ENCODE results near the gene DTYMK.

Gene DTYMK

DNA sequence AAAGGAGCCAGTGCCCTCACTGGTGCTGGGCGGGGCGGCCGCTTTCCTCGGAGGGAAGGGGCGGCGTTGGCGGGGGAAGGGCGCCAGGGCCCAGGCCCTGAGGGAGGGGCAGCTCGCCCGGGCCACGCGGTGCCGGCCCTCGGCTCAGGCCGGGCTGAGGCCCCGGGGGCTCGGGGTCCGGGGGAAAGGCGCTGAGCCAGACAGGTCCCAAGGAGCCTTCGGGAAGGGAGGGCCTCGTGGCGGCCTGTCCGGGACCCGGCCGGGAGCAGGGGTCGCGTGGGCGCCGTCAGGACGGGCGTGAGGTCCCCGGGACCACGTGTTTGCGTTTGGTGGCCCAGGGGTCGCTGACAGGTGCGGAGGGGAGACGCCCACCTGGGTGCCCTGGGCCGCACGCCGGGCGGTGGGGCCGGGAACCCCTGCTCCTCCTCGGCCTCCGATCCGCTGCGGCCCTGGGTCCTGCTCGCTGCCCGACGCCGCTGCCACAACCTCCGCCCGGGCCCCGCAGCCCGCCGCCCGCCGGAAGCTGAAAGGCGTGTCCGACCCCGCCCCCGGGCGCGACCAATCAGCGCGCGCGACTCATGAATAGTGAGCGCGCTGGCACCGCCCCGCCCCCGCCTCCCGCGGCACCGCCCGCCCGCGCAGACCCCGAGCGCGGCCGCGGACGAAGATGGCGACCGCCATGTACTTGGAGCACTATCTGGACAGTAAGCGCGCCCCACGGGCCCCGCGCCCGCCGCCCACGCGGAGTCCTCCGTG, 15.0 kb upstream of the DTYMK start, which contains the start of gene ING5 (continued):
- peak; percentile 75; the same call in 1 of the 2 replicates for TF ChIP-seq KLF8 (tag by site-specific recombination; IDR thresholded peaks at IDR 0.05)
- TF ChIP-seq, protein P1, sequence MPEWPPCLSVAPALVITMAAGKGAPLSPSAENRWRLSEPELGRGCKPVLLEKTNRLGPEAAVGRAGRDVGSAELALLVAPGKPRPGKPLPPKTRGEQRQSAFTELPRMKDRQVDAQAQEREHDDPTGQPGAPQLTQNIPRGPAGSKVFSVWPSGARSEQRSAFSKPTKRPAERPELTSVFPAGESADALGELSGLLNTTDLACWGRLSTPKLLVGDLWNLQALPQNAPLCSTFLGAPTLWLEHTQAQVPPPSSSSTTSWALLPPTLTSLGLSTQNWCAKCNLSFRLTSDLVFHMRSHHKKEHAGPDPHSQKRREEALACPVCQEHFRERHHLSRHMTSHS (tag by site-specific recombination; IDR thresholded peaks at IDR 0.05) = no peak
- TF ChIP-seq ZFHX2 (tag by site-specific recombination; conservative IDR thresholded peaks at IDR 0.05) = peak; percentile 78
- peak; percentile 29; the same call in 1 of the 2 replicates for TF ChIP-seq SP7 (tag by site-specific recombination; IDR thresholded peaks at IDR 0.05)
- TF ChIP-seq ZNF169 (tag by site-specific recombination; IDR thresholded peaks at IDR 0.05) = no peak
- peak; percentile 77; the same call in 1 of the 2 replicates for TF ChIP-seq KLF17 (tag by site-specific recombination; IDR thresholded peaks at IDR 0.05)
- peak; percentile 62; the same call in 1 of the 2 replicates for TF ChIP-seq ZBTB7A (tag by site-specific recombination; IDR thresholded peaks at IDR 0.05; ENCODE audit: low read depth)
- peak; percentile 68 for TF ChIP-seq SP2 (tag by site-specific recombination; IDR thresholded peaks at IDR 0.05)
- 0 out of 2 replicates have a peak, but pooled peaks have one; percentile 23 for TF ChIP-seq OVOL3 (tag by site-specific recombination; IDR thresholded peaks at IDR 0.05)
- TF ChIP-seq GLIS2 (tag by site-specific recombination; IDR thresholded peaks at IDR 0.05) = peak; percentile 41; the same call in 1 of the 2 replicates
- no peak for TF ChIP-seq ZNF140 (tag by site-specific recombination; IDR thresholded peaks at IDR 0.05)
- TF ChIP-seq EGR2 (tag by site-specific recombination; IDR thresholded peaks at IDR 0.05; ENCODE audit: low read depth) = peak; percentile 22; the same call in 1 of the 2 replicates
- peak; percentile 43 for TF ChIP-seq KLF1 (tag by site-specific recombination; IDR thresholded peaks at IDR 0.05)
- peak; percentile 92 for TF ChIP-seq ZNF335 (tag by site-specific recombination; conservative IDR thresholded peaks at IDR 0.05)
- no peak for TF ChIP-seq ZNF776 (tag by site-specific recombination; IDR thresholded peaks at IDR 0.05; ENCODE audit: borderline replicate concordance)
- 0 out of 2 replicates have a peak, but pooled peaks have one; percentile 13 for TF ChIP-seq ZNF184 (tag by site-specific recombination; IDR thresholded peaks at IDR 0.05)
- TF ChIP-seq, protein P2, sequence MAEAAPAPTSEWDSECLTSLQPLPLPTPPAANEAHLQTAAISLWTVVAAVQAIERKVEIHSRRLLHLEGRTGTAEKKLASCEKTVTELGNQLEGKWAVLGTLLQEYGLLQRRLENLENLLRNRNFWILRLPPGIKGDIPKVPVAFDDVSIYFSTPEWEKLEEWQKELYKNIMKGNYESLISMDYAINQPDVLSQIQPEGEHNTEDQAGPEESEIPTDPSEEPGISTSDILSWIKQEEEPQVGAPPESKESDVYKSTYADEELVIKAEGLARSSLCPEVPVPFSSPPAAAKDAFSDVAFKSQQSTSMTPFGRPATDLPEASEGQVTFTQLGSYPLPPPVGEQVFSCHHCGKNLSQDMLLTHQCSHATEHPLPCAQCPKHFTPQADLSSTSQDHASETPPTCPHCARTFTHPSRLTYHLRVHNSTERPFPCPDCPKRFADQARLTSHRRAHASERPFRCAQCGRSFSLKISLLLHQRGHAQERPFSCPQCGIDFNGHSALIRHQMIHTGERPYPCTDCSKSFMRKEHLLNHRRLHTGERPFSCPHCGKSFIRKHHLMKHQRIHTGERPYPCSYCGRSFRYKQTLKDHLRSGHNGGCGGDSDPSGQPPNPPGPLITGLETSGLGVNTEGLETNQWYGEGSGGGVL (tag by site-specific recombination; IDR thresholded peaks at IDR 0.05) = 0 out of 2 replicates have a peak, but pooled peaks have one; percentile 10
- TF ChIP-seq PBX3 (CRISPR knock-in tag; IDR thresholded peaks at IDR 0.05) = peak; percentile 78; the same call in 1 of the 2 replicates
- TF ChIP-seq, protein P3, sequence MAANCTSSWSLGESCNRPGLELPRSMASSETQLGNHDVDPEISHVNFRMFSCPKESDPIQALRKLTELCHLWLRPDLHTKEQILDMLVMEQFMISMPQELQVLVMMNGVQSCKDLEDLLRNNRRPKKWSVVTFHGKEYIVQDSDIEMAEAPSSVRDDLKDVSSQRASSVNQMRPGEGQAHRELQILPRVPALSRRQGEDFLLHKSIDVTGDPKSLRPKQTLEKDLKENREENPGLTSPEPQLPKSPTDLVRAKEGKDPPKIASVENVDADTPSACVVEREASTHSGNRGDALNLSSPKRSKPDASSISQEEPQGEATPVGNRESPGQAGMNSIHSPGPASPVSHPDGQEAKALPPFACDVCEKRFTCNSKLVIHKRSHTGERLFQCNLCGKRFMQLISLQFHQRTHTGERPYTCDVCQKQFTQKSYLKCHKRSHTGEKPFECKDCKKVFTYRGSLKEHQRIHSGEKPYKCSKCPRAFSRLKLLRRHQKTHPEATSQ (tag by site-specific recombination; IDR thresholded peaks at IDR 0.05) = peak; percentile 50; the same call in 1 of the 2 replicates
- 0 out of 2 replicates have a peak, but pooled peaks have one; percentile 8 for TF ChIP-seq IKZF3 (tag by site-specific recombination; IDR thresholded peaks at IDR 0.05)
- TF ChIP-seq ZNF747 (tag by site-specific recombination; IDR thresholded peaks at IDR 0.05) = no peak
- no peak for TF ChIP-seq ZNF707 (tag by site-specific recombination; IDR thresholded peaks at IDR 0.05)
- TF ChIP-seq ZBTB48 (tag by site-specific recombination; IDR thresholded peaks at IDR 0.05) = peak; percentile 77
